ENCODE data around the gene LEKR1.

LEKR1 gene

DNA sequence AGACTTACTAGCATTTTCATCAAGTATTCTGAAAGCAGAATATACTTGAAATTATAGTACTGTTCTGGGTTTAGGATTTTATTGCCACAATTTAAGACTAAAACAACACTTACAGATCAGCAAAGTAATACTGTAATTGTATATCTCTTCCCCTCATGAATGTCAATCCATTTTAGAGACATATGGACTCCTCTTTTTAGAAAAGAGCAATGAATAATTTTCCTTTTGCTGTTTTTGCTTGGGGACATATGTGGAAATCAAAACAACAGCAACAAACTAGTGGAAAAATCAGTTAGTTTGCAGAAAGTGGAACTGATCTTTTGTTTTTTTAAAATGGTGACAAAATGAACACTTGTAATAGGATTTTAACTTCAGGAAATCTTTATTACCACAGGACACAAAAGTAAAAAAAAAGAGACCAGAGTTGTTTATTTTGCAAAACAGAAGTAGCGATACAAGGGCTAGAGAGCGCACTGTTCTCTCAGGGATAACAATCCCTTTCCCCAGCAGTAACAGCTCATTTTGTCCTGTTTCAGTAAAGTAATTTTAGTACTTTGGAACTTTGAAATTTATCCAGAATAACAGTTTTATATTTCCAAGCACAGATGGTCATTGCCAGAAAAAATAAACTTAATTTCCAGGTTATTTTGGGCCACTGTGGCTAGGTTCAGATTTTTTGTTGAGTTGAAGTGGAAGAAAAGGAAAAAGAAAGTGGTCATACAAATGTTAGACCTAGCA lies 17.1 kb downstream of the LEKR1 start:
- in situ Hi-C loops (cut with MboI; ENCODE audit: low sequenced_read_pairs, unreplicated experiment): no loop called here
- TF ChIP-seq, protein P1, sequence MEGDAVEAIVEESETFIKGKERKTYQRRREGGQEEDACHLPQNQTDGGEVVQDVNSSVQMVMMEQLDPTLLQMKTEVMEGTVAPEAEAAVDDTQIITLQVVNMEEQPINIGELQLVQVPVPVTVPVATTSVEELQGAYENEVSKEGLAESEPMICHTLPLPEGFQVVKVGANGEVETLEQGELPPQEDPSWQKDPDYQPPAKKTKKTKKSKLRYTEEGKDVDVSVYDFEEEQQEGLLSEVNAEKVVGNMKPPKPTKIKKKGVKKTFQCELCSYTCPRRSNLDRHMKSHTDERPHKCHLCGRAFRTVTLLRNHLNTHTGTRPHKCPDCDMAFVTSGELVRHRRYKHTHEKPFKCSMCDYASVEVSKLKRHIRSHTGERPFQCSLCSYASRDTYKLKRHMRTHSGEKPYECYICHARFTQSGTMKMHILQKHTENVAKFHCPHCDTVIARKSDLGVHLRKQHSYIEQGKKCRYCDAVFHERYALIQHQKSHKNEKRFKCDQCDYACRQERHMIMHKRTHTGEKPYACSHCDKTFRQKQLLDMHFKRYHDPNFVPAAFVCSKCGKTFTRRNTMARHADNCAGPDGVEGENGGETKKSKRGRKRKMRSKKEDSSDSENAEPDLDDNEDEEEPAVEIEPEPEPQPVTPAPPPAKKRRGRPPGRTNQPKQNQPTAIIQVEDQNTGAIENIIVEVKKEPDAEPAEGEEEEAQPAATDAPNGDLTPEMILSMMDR (IDR thresholded peaks at IDR 0.05; ENCODE audit: borderline replicate concordance, control extremely low read depth, extremely low read depth, insufficient read depth, missing control alignments): no peak

DNA sequence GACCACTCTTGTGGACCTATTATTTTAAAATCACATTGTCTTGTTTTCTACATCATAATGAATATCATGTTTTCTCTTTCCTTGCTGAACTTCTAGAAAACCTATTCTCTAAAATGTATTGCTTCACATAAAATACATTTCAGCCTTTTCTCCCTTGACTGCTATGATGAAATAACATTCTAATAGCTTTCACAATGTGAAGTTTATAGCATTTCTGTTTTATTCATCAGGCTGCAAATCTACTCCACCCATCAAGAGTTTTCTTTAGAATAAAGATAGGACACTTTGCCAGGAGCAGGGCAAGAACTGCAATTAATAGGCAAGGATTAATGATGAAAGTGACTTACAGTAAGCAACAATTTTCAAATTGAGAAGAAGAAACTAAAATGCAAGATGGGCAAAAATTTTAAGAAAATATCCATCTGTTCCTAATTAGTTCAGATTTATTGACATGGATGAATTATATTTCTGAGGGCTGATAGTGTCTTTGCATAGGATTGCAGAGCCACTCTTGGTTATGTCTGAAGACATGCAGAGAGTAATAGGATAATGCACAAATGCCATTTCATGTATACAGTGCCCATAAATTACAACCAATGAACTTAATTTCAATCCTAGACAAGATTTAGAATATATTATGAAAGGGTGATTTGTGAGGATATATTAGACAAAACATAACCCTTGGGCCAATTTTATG lies 21.7 kb downstream of the LEKR1 start:
- in situ Hi-C loops (cut with MboI; ENCODE audit: low sequenced_read_pairs, unreplicated experiment): no loop called here
- DNase-seq (ENCODE audit: low spot score): no peak
- TF ChIP-seq, protein P1 (IDR thresholded peaks at IDR 0.05; ENCODE audit: borderline replicate concordance, control extremely low read depth, extremely low read depth, insufficient read depth, missing control alignments): no peak

More for the DNA sequence above, 17.1 kb downstream of the LEKR1 start:
- no peak for DNase-seq (ENCODE audit: low spot score)

DNA sequence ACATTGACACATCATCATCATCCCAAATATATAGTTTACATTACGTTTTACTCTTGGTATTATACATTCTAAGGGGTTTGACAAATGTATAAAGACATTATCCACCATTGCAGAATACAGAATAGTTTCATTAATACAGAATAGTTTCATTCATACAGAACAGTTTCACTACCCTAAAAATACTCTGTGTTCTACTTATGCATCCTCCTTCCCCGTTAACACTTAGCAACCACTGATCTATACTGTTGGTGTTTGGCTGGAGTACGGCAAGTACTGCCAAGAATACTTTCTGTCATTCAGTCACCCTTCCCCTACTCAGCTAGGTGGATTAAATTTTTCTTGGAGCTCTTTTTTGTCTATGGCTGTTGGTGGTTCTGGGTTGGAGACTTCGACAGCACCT lies 33.4 kb downstream of the LEKR1 start:
- TF ChIP-seq, protein P1 (IDR thresholded peaks at IDR 0.05; ENCODE audit: borderline replicate concordance, control extremely low read depth, extremely low read depth, insufficient read depth, missing control alignments): no peak
- in situ Hi-C loops (cut with MboI; ENCODE audit: low sequenced_read_pairs, unreplicated experiment): no loop called here
- peak; percentile 3 for DNase-seq (ENCODE audit: low spot score)

DNA sequence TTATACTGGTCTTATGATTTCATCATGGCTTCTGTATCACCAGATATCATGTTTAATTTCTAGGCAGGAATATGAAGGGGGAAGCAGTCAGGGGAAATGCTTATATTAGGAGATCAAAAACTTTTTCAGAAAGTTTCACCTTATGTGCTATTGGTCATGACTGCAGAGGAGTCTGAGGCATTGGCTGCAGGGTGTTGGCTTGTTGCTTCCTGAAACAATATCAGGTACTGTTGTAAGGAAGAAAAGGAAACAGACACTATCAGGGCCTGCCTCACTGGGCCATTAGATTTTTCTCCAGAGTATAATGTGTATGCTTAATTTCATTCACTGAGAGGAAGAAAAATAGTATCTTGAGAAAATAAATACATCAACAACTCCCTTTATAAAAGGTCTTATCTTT lies 34.7 kb downstream of the LEKR1 start:
- no peak for DNase-seq (ENCODE audit: low spot score)
- in situ Hi-C loops (cut with MboI; ENCODE audit: low sequenced_read_pairs, unreplicated experiment): no loop called here
- TF ChIP-seq, protein P1 (IDR thresholded peaks at IDR 0.05; ENCODE audit: borderline replicate concordance, control extremely low read depth, extremely low read depth, insufficient read depth, missing control alignments): no peak

DNA sequence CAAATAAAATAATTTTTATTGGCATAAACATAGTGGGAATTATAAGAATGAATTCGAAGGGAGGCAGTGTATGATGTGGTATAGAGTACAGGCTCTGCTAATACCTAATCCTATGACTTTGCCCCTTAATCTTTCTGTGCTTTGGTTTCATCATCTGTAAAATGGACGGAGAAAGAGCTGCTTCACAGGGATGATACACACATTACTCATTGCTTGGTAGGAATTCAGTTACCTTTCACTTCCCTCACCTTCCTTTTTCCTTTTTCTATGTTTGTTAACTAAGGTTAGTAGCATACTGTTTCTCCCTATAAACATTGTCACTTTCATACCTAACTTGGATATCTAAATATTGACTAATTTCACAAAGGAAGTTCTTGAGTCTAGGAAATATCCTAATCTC lies 36.2 kb downstream of the LEKR1 start:
- in situ Hi-C loops (cut with MboI; ENCODE audit: low sequenced_read_pairs, unreplicated experiment): no loop called here
- DNase-seq (ENCODE audit: low spot score): no peak
- TF ChIP-seq, protein P1 (IDR thresholded peaks at IDR 0.05; ENCODE audit: borderline replicate concordance, control extremely low read depth, extremely low read depth, insufficient read depth, missing control alignments): no peak

DNA sequence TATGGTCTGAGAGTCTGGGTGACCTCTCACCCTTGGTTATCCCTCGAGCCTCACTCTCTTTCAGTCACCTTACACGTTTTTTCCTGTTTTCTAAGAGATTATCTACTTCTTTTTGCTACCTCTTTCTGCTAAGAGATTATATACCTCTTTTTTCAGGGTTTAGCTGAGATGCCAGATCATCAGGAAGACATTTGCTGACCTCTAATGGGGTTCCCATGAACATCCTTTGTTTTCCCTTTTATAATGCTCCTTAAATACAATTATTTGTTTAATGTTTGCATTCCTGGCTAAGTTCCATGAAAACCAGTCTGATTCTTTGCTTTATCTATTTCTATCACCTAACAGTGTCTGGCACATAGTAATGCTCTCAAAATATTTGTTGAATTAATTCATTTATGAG lies 39.6 kb downstream of the LEKR1 start:
- TF ChIP-seq, protein P1 (IDR thresholded peaks at IDR 0.05; ENCODE audit: borderline replicate concordance, control extremely low read depth, extremely low read depth, insufficient read depth, missing control alignments): no peak
- in situ Hi-C loops (cut with MboI; ENCODE audit: low sequenced_read_pairs, unreplicated experiment): no loop called here
- DNase-seq (ENCODE audit: low spot score): no peak
